SKM-1 (cell line): ENCODE data around the gene SELENOT.
"Not testable (repeated sequence)": the region's sequence is repeated elsewhere in the genome, so short reads cannot be mapped to it uniquely, and the experiment has no call there.

Experiments
- DNase-seq: peaks from one replicate; lab custom pipeline; 2025; ENCODE audit not compliant: unreplicated experiment; lab: John Stamatoyannopoulos, UW

Gene SELENOT

GRCh38 chr3:150603153-150603979, at the start of gene SELENOT:
TSS of gene SELENOT (plus strand) at chr3:150603321. CDS start at chr3:150603363, 42 bp downstream.
- DNase-seq: peak; percentile 87

GRCh38 chr3:150555859-150556436, 47.2 kb upstream of the SELENOT start:
- DNase-seq: no peak

- DNase-seq: no peak
Observed at GRCh38 chr3:150556792-150557191, 46.3 kb upstream of the SELENOT start.

- no peak for DNase-seq
Observed at GRCh38 chr3:150557725-150558124, 45.4 kb upstream of the SELENOT start.

- DNase-seq: no peak
Observed at GRCh38 chr3:150564243-150564642, 38.9 kb upstream of the SELENOT start.

GRCh38 chr3:150567328-150567727, 35.8 kb upstream of the SELENOT start:
- DNase-seq: no peak

DNA sequence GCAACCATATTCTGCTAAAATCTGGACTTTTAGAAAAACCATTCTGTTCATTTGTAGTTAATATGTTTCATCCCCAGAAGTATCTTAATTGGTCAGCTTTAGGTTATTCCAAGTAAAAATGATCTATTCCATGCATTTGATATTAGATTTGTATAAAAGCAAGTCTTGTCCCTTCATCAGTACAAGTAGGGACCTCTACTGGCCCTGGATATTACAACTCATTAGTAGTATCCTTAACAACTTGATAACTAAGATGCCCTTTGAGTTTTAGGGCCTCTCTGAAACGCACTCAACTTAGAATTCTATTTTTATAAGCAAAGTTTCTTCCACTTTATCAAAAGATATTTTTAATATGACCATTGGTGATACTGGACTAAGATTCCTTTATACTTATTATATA, 25.3 kb upstream of the SELENOT start:
- DNase-seq: no peak

DNA sequence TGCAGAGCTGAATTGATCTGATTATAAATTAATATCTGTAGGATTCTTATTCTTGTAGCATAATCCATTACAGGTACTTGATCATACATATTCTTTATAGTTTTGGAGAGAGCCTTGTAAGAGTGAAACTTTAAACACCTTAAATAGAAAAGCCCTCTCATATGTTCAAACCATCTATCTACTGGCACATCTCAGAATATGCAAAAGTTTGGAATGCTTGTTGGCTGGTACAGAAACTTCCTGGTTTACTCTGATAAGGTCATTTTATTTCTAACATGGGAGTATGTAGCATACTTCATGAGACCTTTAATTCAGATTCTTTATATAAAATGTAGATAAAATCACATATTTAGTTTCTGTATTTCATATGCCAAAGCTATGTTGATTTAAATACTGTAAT, 21.9 kb upstream of the SELENOT start:
- DNase-seq: no peak

DNA sequence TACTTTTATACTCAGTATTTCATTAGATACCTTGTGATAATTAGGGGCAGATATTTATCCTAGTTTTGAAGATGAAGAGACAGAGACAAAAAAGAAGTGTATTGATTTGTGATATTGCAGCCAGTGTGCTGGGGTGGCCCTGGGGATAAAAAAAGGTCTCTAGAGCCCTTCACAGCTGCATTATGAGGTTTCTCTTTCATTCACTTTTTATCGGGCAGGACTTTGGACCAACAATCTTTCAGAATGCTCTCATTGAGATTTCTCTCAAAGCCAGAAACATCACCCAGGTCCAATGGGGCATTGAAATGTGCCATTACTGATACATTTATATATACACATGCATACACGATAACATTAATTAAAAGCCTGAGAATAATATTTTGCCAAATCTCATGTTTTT, 20.5 kb upstream of the SELENOT start:
- no peak for DNase-seq

GRCh38 chr3:150583028-150583427, 20.1 kb upstream of the SELENOT start:
- no peak for DNase-seq

- no peak for DNase-seq
Observed at GRCh38 chr3:150588027-150588830, 14.9 kb upstream of the SELENOT start.

GRCh38 chr3:150589759-150590158, 13.4 kb upstream of the SELENOT start:
- no peak for DNase-seq

DNA sequence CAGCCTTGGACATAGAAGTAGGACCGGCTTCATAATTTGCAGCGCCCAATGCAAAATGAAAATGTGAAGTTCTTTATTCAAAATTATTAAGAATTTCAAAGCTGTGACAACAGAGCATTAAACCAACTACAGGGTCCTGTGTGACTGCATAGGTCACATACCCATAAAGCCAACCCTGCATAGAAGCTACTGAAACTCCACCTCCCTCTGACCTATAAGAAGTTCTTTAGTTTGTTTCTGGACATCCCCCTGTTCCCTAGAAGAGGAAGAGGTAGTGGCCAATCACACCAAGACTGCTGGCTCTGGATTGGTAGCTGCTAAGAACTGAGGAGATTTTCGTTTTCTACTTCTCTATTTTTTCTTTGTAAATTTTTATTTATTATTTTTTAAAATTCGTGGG, 9.0 kb upstream of the SELENOT start:
- DNase-seq: no peak

DNA sequence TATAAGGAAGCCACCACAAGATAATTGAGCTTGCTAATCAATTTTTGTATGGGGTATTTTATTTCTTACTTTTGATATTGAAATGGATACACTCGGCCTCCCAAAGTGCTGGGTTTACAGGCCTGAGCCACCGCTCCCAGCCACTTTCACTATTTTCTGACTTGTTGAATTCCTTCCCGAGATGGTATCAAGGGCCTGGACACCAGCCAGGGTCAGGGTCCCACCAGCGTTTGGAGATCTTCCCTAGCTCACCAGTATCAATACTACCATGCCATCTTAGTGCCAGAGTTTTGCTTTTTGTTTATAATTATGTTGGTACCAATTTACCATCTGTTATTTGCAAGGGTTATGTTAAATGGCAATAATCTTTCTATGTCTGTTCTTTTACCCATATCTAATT, 5.5 kb upstream of the SELENOT start:
- DNase-seq: no peak

DNA sequence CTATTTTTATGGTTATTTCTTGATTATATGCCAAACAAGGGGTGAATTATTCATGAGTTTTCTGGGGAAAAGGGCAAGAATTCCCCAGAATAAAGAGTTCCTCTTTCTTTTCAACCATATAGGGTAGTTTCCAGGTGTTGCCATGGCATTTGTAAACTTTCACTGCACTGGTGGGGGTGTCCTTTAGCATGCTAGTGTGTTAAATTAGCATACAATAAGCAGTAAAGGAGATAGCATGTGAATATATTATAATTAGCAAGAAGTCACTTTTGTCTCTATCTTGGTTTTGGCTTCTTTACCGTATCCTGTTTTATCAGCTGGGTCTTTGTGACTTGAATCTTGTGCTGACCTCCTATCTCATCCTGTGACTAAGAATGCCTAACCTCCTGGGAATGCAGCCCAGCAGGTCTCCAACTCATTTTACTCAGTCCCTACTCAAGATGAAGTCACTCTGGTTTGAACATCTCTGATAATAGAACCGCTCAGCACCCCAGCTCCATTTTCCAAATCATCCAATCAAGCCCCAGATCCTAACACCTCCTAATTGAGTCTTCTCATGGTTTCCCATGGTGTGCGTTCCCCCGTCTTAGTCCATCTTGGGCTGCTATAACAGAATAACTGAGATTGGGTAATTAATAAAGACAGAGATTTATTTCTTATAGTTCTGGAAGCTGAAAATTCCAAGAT, 3.4 kb upstream of the SELENOT start:
- no peak for DNase-seq

GRCh38 chr3:150600647-150601530, 2.2 kb upstream of the SELENOT start:
- DNase-seq: not testable (repeated sequence)

GRCh38 chr3:150602426-150603152, 532 bp upstream of the SELENOT start:
- DNase-seq: no peak

- no peak for DNase-seq
Observed at GRCh38 chr3:150603980-150604319, 829 bp downstream of the SELENOT start.

- no peak for DNase-seq
Observed at GRCh38 chr3:150605998-150606641, 3.0 kb downstream of the SELENOT start.
